GM23248 (cell line): ENCODE results near the gene ARMC3. TPM values are rescaled to one million over a fixed set of nuclear protein-coding genes. Genes with fewer than 3 reads are reported as not detected.

Experiments used
- DNase-seq: peaks from one replicate; pipeline ENCODE4 v3.0.0-alpha.2; 2015
- H2AFZ ChIP-seq: fragments of 200-600 bp; sonication (generic); 2 replicates; pipeline ENCODE4 v1.6.1; 2016; ENCODE audit warnings: antibody characterized with exemption
- H3F3A ChIP-seq: fragments of 200-600 bp; sonication (generic); 2 replicates; pipeline ENCODE4 v1.6.1; 2016; ENCODE audit warnings: mild to moderate bottlenecking, antibody characterized with exemption, mixed run types; ENCODE audit not compliant: insufficient read depth
- H3K27ac ChIP-seq: fragments of 200-600 bp; sonication (generic); 2 replicates; pipeline ENCODE4 v1.5.1; 2016; ENCODE audit warnings: mild to moderate bottlenecking
- H3K27me3 ChIP-seq: fragments of 200-600 bp; sonication (generic); replicated peaks from 2 replicates; pipeline ENCODE4 v1.6.1; 2016; ENCODE audit warnings: mild to moderate bottlenecking; ENCODE audit not compliant: insufficient read depth
- H3K36me3 ChIP-seq: fragments of 200-600 bp; sonication (generic); 2 replicates; pipeline ENCODE4 v1.6.1; 2016; ENCODE audit warnings: low read depth, mild to moderate bottlenecking
- H3K4me1 ChIP-seq: fragments of 200-600 bp; sonication (generic); 2 replicates; pipeline ENCODE4 v1.6.1; 2016; ENCODE audit warnings: mild to moderate bottlenecking; ENCODE audit not compliant: insufficient read depth
- H3K4me2 ChIP-seq: fragments of 200-600 bp; sonication (generic); one replicate; pipeline ENCODE4 v1.6.1; 2016; ENCODE audit warnings: mild to moderate bottlenecking; ENCODE audit not compliant: unreplicated experiment
- H3K4me3 ChIP-seq: fragments of 200-600 bp; sonication (generic); 2 replicates; pipeline ENCODE4 v1.5.1; 2016; ENCODE audit warnings: mild to moderate bottlenecking
- H3K79me2 ChIP-seq: fragments of 200-600 bp; sonication (generic); 2 replicates; pipeline ENCODE4 v1.6.1; 2016; ENCODE audit warnings: mild to moderate bottlenecking; ENCODE audit not compliant: insufficient read depth
- H3K9ac ChIP-seq: fragments of 200-600 bp; sonication (generic); 2 replicates; pipeline ENCODE4 v1.6.1; 2016; ENCODE audit warnings: mild to moderate bottlenecking
- H3K9me2 ChIP-seq: fragments of 200-600 bp; sonication (generic); 2 replicates; pipeline ENCODE4 v1.6.1; 2016; ENCODE audit warnings: mixed run types, mild to moderate bottlenecking, moderate library complexity; ENCODE audit not compliant: insufficient read depth
- H3K9me3 ChIP-seq: fragments of 200-600 bp; sonication (generic); one replicate; pipeline ENCODE4 v1.6.1; 2017; ENCODE audit warnings: low read depth
- H4K20me1 ChIP-seq: fragments of 200-600 bp; sonication (generic); 2 replicates; pipeline ENCODE4 v1.6.0; 2016; ENCODE audit not compliant: insufficient read depth
- EZH2 ChIP-seq: fragments of 200-600 bp; sonication (generic); IDR thresholded peaks from 2 replicates; pipeline ENCODE4 v1.6.1; 2018; ENCODE audit warnings: antibody characterized with exemption, mild to moderate bottlenecking; ENCODE audit not compliant: insufficient read depth, poor library complexity, severe bottlenecking
- EZH2phosphoT487 ChIP-seq: fragments of 200-600 bp; sonication (generic); IDR thresholded peaks from 2 replicates; pipeline ENCODE4 v1.6.1; 2018; ENCODE audit warnings: antibody characterized with exemption, moderate library complexity, mild to moderate bottlenecking, low read depth; ENCODE audit not compliant: insufficient read depth
- WGBS, 2 experiments: methylation state at CpG; one replicate each; pipeline ENCODE4 v1.1.6; 2015 to 2017; ENCODE audit warnings: low lambda C conversion rate in 2 of 2, low coverage in 1 of 2; ENCODE audit errors: missing lambda C conversion rate in 2 of 2; 5-methylcytosine and 5-hydroxymethylcytosine counted together
- in situ Hi-C: fragments of 300-500 bp; cut with MboI; formaldehyde crosslinking; loops from 2 replicates; pipeline ENCODE4 v1.15.0; 2020
- polyA plus RNA-seq: library from polyadenylated mRNA; unstranded; fragments of >200 nt; fragmentation: Nextera tagmentation; extraction: Ambion mirVana; gene quantifications from 2 replicates; pipeline ENCODE4 v1.2.1, GENCODE V29; 2016
- total RNA-seq: library from RNA; depleted of rRNA; stranded (reverse); fragments of >200 nt; shearing (Covaris generic); gene quantifications from 2 replicates; pipeline ENCODE4 v1.2.3, GENCODE V29; 2014

The ARMC3 gene
- total and polyA plus RNA-seq, 2 experiments from 2014 or later = not detected

DNA sequence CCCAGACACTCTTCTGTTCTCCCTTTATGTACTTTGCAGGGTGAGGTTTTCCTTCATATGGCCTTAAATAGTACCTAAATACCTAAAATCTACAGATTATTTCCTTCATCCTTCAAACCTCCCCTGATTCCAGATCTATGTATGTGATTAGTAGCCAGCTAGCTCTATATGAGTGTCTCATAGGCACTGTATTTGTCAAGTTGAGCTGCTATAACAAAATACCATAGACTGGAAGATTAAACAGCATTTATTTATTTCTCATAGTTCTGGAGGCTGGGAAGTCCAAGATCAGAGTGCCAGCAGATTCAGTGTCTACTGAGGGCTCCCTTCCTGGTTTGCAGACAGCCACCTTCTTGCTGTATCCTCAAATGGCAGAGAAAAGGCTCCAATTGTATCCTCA is 106.9 kb downstream of the ARMC3 start:
- Histone ChIP-seq H3K4me1 (no peaks in the 10 kb centered on the region), H3K9me2 (no peaks in the 10 kb centered on the region), H3K79me2 (no peaks in the 10 kb centered on the region), H3K36me3 (no peaks in the 10 kb centered on the region), H3K27me3 (peaks cover 13% of the 10 kb centered on the region), H3K4me3 (no peak overlapping the region), H3F3A (no peaks in the 10 kb centered on the region), H3K9ac (no peak overlapping the region), H3K4me2 (no peak overlapping the region), H3K27ac (no peak overlapping the region), H3K9me3 (no peaks in the 10 kb centered on the region), H2AFZ (no peak overlapping the region), H4K20me1 (no peaks in the 10 kb centered on the region)
- no peak for DNase-seq
- TF ChIP-seq EZH2phosphoT487 (no peak), EZH2 (no peak)
- in situ Hi-C loops = no loop called here

GRCh38 chr10:23035569-23035968 is 107.7 kb downstream of the ARMC3 start:
- H3K36me3 ChIP-seq = no peaks in the 10 kb centered on the region
- no peaks in the 10 kb centered on the region for H3K79me2 ChIP-seq
- H3F3A ChIP-seq = no peaks in the 10 kb centered on the region
- H3K9ac ChIP-seq = no peak overlapping the region
- peaks cover 13% of the 10 kb centered on the region for H3K27me3 ChIP-seq
- peak; percentile 3 for DNase-seq
- in situ Hi-C loops = no loop called here
- H4K20me1 ChIP-seq = no peaks in the 10 kb centered on the region
- H3K4me3 ChIP-seq = no peak overlapping the region
- no peak overlapping the region for H3K4me2 ChIP-seq
- TF ChIP-seq EZH2 = no peak
- TF ChIP-seq EZH2phosphoT487 = no peak
- no peaks in the 10 kb centered on the region for H3K9me2 ChIP-seq
- no peak overlapping the region for H3K27ac ChIP-seq
- no peaks in the 10 kb centered on the region for H3K4me1 ChIP-seq
- no peaks in the 10 kb centered on the region for H3K9me3 ChIP-seq
- H2AFZ ChIP-seq = no peak overlapping the region

- Histone ChIP-seq H3K27ac (no peak overlapping the region), H3K9me3 (no peaks in the 10 kb centered on the region), H3K27me3 (peaks cover 4% of the 10 kb centered on the region; the same call in 1 of the 2 replicates), H2AFZ (no peak overlapping the region), H3K4me2 (no peak overlapping the region), H3K36me3 (no peaks in the 10 kb centered on the region), H3K4me1 (no peaks in the 10 kb centered on the region), H3K4me3 (no peak overlapping the region), H3K9me2 (no peaks in the 10 kb centered on the region), H3F3A (no peaks in the 10 kb centered on the region), H3K9ac (no peak overlapping the region), H4K20me1 (no peaks in the 10 kb centered on the region), H3K79me2 (no peaks in the 10 kb centered on the region)
- no peak for TF ChIP-seq EZH2phosphoT487
- no peak for TF ChIP-seq EZH2
- in situ Hi-C loops = no loop called here
- DNase-seq = no peak
- 59 to 63% methylated on average over 10 of the region's 10 CpGs for WGBS, 2 experiments
These were observed 109.3 kb downstream of the ARMC3 start for GRCh38 chr10:23037152-23037551.

DNA sequence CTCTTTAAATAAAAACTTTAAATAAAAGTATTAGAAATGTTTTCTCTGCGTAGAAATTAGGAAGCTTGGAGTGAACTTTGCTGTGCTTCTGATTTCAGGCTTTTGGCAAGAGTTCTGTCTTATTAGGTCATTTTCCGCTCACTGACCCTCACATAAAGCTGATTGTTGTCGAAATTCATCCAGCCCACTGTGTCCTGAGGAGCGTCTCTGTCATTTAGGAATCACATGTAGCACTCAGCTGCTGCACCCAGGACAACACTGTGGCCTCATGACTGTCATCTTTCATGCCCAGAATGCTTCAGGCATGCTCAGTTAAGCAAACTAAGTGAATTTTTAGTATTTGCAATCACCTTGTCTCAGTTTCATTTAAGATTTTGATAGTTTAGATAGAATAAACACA is 109.7 kb downstream of the ARMC3 start:
- H3K4me1 ChIP-seq = no peaks in the 10 kb centered on the region
- no peak overlapping the region for H3K27ac ChIP-seq
- H4K20me1 ChIP-seq = no peaks in the 10 kb centered on the region
- no peak for TF ChIP-seq EZH2
- H3K36me3 ChIP-seq = no peaks in the 10 kb centered on the region
- no peak overlapping the region for H3K4me2 ChIP-seq
- H3K9ac ChIP-seq = no peak overlapping the region
- in situ Hi-C loops = no loop called here
- no peaks in the 10 kb centered on the region for H3F3A ChIP-seq
- H3K27me3 ChIP-seq = peaks cover 4% of the 10 kb centered on the region; the same call in 1 of the 2 replicates
- H3K9me3 ChIP-seq = no peaks in the 10 kb centered on the region
- H3K9me2 ChIP-seq = no peaks in the 10 kb centered on the region
- H2AFZ ChIP-seq = no peak overlapping the region
- DNase-seq = no peak
- H3K79me2 ChIP-seq = no peaks in the 10 kb centered on the region
- WGBS, 2 experiments = 51 to 60% methylated on average over 4 of the region's 4 CpGs
- no peak overlapping the region for H3K4me3 ChIP-seq

- Histone ChIP-seq H3K4me1 (no peaks in the 10 kb centered on the region), H3K36me3 (no peaks in the 10 kb centered on the region), H3K4me2 (no peak overlapping the region), H3K9ac (no peak overlapping the region), H3K4me3 (no peak overlapping the region), H4K20me1 (no peaks in the 10 kb centered on the region), H3K27me3 (peaks cover 4% of the 10 kb centered on the region; the same call in 1 of the 2 replicates), H3F3A (no peaks in the 10 kb centered on the region), H3K27ac (no peak overlapping the region), H3K9me2 (no peaks in the 10 kb centered on the region), H3K79me2 (no peaks in the 10 kb centered on the region), H2AFZ (no peak overlapping the region), H3K9me3 (no peaks in the 10 kb centered on the region)
- DNase-seq = no peak
- in situ Hi-C loops = no loop called here
- 60 to 62% methylated on average over 5 of the region's 5 CpGs for WGBS, 2 experiments
- TF ChIP-seq EZH2 = no peak
These were observed 110.3 kb downstream of the ARMC3 start for GRCh38 chr10:23038172-23038571.
